HG03469 (cell line): Measurements from ENCODE around the gene CBX1.
"Not testable (repeated sequence)": the region's sequence is repeated elsewhere in the genome, so short reads cannot be mapped to it uniquely, and the experiment has no call there.

Experiments used
- ATAC-seq: cut with Tn5 transposase; IDR thresholded peaks from one replicate; pipeline ENCODE4 v1.9.1; 2021; ENCODE audit warnings: mild to moderate bottlenecking, moderate library complexity, moderate number of reproducible peaks; ENCODE audit not compliant: unreplicated experiment

Gene CBX1

GRCh38 chr17:48053758-48054237 is 47.5 kb downstream of the CBX1 start:
- no peak for ATAC-seq

GRCh38 chr17:48052956-48053757 is 48.1 kb downstream of the CBX1 start:
- no peak for ATAC-seq

GRCh38 chr17:48051706-48052486 is 49.4 kb downstream of the CBX1 start:
- no peak for ATAC-seq

DNA sequence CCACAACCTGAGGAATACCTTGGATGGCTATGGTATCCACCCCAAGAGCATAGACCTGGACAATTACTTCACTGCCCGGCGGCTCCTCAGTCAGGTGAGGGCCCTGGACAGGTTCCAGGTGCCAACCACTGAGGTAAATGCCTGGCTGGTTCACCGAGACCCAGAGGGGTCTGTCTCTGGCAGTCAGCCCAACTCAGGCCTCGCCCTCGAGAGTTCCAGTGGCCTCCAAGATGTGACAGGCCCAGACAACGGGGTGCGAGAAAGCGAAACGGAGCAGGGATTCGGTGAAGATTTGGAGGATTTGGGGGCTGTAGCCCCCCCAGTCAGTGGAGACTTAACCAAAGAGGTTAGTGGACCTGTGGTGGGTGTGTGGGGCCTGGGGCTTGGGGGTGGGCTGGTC is 50.0 kb downstream of the CBX1 start:
- ATAC-seq, result no peak

DNA sequence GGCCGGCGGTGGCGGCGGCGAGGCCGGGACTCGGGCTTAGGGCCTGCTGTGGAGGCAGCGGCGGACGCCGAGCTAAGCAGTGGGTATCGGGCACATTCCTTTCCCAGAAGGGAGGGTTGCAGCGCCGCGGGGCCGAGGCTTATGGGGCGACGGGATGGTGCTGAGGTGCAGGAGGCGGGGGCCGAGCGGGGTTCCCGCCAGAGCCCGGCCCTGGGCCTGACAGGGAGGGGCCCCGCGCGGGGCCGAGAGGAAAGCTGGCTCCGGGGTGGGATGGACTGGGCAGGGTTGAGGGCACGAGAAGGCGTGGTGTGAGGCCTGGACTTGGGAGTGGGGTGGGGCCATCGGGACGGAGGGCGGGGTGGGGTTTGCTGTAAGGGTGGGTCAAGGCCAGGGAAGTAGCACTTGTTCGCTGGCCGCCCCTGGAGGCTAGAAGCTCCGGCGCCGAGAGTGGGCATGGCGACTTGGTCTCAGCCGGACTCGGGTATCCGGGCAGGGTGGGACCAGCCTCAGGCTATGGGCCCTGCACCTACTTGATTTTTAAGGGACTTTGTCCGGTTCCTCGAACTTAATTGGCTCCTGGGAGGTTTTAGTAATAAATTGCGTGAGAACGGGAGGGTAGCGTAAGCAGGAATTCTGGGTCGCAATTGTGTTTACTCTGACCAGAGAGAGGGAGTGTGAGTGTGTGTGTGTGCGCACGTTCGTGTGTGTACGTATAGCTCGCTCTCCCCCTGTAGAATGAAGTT is 52.7 kb downstream of the CBX1 start:
- ATAC-seq, result peak; percentile 1

- peak; percentile 81 for ATAC-seq
Observed at GRCh38 chr17:48047741-48048383, 53.4 kb downstream of the CBX1 start, which contains the start of gene NFE2L1. Gene NFE2L1 (plus strand): TSS chr17:48048359. CDS start chr17:48051119, 2,760 bp downstream.

- ATAC-seq, result no peak
Observed at GRCh38 chr17:48047113-48047740, 54.1 kb downstream of the CBX1 start.

GRCh38 chr17:48046296-48046695 is 55.0 kb downstream of the CBX1 start:
- ATAC-seq, result no peak

- ATAC-seq, result no peak
Observed at GRCh38 chr17:48045316-48046001, 55.8 kb downstream of the CBX1 start.

DNA sequence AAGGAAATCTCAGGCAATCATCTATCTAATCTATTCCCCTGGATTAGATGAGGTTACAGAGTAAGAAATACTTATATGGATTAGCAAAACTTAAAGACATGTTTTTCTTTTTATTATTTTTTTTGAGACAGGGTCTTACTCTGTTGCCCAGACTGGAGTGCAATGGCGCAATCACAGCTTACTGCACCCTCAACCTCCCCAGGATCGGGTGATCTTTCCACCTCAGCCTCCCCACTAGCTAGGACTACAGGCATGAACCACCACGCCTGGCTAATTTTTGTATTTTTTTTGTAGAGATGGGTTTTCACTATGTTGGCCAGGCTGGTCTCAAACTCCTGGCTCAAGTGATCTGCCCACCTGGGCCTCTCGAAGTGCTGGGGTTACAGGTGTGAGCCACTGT is 56.4 kb downstream of the CBX1 start:
- ATAC-seq, result no peak

DNA sequence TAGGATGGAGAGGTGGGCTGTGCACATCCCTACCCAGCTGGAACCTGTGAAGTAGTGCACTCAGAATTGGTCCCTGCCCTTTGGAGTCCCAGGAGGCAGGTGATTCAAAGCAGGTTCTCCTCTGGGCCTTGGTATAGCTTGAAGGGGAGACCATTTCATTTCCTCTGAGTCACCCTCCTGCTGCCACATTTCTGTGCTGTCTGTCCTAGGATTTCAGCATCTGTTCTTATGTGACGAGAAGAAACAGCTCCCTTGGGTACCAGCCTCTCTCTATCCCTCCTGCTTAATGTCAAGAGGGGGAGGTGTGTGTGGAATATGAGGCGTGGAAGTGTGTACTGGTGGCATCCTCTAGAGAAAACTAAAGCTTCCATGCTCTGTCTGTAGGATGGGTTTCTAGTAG is 58.1 kb downstream of the CBX1 start:
- no peak for ATAC-seq

GRCh38 chr17:48038687-48039086 is 62.6 kb downstream of the CBX1 start:
- ATAC-seq, result no peak

DNA sequence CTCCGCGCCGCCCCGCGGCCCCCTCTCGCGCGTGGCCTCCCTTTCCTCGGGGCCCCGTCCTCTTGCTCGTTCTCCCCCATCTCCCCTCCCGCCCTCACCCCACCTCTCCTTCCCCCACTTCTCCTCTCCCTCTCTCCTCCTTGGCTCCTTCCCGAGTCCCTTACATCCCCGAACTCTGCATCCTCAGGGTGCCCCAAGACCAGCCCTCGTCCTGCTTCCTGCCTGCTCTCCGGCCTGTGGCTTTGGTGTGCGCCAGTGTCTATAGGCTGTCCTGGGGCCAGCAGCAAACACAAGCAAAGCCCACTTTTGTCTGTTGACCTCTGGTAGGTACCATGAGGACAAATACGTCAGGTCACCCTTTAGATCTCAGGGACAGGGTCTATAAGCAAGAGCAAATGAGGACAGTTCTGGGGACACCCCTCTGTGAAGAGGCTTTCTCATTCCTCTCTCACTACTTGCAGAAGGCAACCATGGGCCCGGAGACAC is 63.4 kb downstream of the CBX1 start:
- ATAC-seq, result no peak

- ATAC-seq, result no peak
Observed at GRCh38 chr17:48037036-48037837, 64.0 kb downstream of the CBX1 start, which contains the start of gene COPZ2. Gene COPZ2 (minus strand): TSS chr17:48037797. CDS start chr17:48037777, 20 bp downstream.

DNA sequence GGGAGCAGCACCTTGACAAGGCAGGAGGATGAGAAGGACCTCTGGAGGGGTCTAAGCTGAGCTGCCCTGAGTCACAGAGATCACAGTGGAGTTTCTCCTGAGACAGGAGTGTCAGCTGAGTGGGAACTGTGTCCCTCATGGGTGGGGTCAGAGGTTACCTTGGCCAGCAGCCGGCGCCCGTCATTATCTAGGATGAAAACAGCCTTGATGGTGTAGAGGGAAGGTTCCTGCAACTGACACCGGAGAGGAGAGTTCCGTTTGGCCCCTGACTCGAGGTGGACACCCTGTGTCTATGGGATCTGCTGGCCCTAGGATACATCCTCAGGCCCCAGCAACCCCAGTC is 64.6 kb downstream of the CBX1 start:
- ATAC-seq, result no peak

DNA sequence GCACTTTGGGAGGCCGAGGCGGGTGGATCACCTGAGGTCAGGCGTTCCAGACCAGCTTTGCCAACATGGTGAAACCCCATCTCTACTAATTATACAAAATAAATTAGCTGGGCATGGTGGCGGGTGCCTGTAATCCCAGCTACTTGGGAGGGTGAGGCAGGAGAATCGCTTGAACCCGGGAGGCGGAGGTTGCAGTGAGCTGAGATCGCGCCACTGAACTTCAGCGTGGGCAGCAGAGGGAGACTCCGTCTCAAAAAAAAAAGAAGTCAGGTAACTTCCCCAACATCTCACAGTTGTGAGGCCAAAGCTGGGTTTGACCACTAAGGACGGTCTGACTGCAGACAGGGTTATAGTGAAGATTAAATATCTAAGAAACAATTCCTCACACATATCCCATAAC is 66.5 kb downstream of the CBX1 start:
- ATAC-seq, result not testable (repeated sequence)

GRCh38 chr17:48031966-48032365 is 69.3 kb downstream of the CBX1 start:
- ATAC-seq, result no peak

DNA sequence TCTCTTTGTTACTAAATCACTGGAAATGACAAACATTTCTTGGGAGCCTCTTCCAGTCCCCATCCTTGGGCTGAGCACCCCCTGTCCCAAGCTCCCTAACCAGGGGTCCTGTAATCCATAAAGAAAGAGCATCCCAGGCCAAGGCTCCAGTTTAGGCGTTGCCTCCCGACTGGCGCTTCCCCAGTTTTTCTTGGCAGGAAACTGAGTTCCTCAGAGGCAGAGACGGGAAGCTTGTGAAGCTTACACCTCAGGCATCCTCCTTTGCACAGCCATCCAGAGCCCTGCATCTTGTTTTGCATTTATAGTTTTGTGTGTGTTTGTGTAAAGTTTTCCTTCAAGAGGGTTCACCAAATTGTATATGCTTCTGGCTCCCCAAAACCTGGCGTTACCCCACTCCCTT is 70.7 kb downstream of the CBX1 start:
- no peak for ATAC-seq

DNA sequence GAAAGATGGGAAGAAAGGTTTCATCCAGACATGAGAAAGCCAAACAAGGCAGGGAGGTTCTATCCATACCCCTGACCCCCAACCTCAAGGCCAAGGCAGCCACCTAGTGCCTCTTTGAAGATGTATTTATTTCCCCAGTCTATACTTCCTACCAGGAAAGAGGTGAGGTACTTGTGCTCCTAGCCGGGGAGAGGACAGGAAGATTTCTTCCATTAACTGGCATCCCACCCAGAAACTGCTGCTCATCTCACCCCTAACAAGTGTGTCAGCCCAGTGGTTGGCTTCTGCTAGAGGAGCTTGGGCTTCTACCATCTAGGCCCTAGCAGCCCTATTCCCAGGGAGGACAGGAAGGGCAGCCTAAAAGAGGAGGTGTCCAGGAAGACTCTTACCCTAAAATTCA is 72.5 kb downstream of the CBX1 start:
- no peak for ATAC-seq
